ENCODE measurements around the gene ZSCAN18.
"Not testable (repeated sequence)": the region's sequence is repeated elsewhere in the genome, so short reads cannot be mapped to it uniquely, and the experiment has no call there.

ZSCAN18 gene

DNA sequence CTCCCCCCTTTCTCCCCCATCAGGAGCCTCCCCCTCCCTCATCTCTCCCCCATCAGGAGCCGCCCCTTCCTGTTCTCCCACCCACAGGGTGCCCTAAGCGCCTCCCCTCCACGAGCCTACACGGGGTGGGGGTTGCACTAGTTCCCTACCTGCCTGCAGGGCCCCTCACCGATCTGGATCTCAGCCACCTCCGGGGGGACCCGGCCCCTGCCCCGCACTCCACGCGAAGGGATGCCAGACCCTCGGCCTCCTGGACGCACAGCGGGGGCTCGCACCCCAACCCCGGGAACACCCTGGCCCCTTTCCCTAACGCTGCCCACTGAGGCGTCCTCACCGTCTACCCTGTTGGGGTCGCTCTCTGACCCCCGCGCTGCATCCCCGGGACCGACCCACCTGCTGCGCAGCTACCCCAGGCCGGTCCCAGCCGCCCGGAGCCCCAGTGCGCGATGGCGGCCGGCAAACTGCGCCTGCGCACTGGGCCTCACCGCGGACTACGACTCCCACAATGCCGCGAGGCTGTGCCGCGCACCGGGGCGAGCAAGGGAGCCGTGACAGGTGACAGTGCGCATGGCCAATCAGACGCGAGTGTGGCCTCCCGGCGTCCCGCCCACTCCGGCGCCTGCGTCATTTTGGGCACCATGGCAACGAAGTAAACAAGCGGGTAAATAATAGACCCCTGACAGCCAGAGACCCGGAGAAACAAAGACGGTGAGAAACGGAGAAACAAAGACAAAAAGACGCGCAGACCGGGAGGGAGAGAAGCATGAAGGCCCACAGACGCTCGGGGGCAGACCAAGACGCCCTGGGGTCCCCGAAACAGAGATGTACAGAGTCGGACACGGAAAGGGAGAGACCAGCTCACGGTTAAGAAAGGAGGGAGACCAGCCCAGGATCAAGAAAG, at the start of gene ZSCAN18:
TSS of gene ZSCAN18 (minus strand) at position 451 of the 901 bp plus-strand sequence. CDS start 7,964 bp downstream, outside the sequence.
- peak; percentile 99 for DNase-seq

- DNase-seq = not testable (repeated sequence)
Measured at GRCh38 chr19:58147475-58147874, 49.4 kb upstream of the ZSCAN18 start.

DNA sequence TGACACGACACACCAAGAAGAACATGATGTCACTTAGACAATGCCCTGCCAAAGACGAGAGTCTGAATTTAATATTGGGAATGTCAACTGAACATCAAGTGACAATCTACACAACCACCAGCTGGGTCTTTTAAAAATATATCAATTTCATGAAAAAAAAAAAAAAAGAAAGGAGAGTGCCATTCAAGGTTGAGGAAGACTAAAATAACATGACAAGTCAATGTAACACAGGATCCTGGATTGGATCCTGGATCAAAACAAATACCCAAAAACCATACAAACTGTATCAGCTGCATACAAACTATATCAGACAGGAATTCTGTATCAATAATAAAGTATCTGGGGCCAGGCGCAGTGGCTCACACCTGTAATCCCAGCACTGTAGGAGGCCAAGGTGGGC, 47.8 kb upstream of the ZSCAN18 start:
- no peak for DNase-seq

GRCh38 chr19:58134244-58134643, 36.2 kb upstream of the ZSCAN18 start:
- no peak for DNase-seq

- no peak for DNase-seq
Measured at GRCh38 chr19:58129284-58129683, 31.3 kb upstream of the ZSCAN18 start.

DNA sequence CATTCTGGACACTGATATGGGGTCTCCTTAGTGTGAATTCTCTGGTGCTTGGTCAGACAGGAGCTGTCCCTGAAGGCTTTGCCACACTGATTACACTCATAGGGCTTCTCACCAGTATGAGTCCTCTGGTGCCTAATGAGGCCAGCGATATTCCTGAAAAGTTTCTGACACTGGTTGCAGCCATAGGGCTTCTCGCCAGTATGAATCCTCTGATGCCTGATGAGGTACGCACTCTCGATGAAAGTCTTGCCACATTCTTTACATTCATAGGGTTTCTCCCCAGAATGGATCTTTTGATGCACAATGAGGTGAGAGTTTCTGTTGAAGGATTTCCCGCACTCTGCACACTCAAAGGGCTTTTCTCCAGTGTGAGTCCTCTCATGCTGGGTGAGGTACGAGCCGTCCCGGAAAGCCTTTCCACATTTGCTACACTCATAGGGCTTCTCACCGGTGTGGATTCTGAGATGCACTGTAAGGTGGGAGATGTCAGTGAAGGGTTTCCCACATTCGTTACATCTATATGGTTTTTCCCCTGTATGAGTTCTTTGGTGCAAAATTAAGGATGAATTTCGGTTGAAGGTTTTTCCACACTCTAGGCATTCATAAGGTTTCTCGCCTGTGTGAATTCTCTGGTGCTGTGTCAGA, 30.1 kb upstream of the ZSCAN18 start:
- DNase-seq = peak; percentile 41

DNA sequence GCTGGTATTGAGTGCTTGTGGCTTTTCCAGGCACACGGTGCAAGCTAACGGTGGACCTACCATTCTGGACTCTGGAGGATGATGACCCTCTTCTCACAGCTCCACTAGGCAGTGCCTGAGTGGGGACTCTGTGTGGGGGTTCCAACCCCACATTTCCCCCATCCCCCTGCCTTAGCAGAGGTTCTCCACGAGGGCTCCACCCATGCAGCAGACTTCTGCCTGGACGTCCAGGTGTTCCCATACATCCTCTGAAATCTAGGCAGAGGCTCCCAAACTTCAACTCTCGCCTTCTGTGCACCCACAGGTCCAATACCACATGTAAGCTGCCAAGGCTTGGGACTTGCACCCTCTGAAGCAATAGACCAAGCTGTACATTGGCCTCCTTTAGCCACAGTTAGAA, 25.3 kb upstream of the ZSCAN18 start:
- DNase-seq = no peak

GRCh38 chr19:58118979-58119733, 21.1 kb upstream of the ZSCAN18 start:
- DNase-seq = peak; percentile 37

DNA sequence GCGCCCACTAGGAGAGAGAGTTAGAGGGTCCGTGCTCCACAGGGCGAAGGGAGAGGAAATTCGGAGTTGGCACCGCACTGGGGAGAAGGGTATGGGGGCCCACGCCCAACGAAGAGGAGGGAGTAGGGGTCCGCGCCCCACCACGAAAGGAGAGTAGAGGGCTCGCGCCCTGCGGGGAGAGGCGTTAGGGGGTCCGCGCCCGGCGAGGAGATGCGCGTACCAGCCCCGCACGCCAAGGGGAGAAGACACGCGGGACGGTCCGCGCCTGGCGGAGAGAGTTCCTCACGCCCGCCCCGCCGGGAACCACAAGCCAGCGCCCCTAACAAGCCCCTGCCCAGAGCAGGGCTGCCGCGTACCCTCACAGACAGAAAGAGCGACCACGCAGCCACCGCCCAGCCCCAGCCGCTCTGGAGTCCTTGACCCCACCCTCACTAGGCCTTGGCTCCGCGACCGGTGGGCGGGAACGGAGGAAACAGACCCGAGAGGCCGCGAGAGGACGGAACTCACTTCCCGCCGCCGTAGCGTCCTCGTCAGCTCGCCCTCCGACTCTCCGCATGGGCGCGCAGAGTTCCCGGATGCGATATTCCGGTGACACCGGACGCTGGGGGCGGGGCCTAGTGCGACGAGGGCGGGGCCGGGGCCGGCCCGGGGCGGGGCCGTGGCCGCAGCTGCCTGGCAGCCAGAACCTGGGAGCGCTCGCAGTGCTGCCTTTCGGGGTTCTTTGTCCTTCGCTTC, 20.0 kb upstream of the ZSCAN18 start:
- DNase-seq = peak; percentile 93

- no peak for DNase-seq
Measured at GRCh38 chr19:58108546-58108817, 10.5 kb upstream of the ZSCAN18 start.

GRCh38 chr19:58107778-58108545, 9.9 kb upstream of the ZSCAN18 start:
- DNase-seq = no peak

- DNase-seq = no peak
Measured at GRCh38 chr19:58098682-58098998, 609 bp upstream of the ZSCAN18 start.

- DNase-seq = no peak
Measured at GRCh38 chr19:58097349-58097748, 682 bp downstream of the ZSCAN18 start.

GRCh38 chr19:58096884-58097283, 1.1 kb downstream of the ZSCAN18 start:
- no peak for DNase-seq

GRCh38 chr19:58095328-58095727, 2.7 kb downstream of the ZSCAN18 start:
- no peak for DNase-seq

GRCh38 chr19:58093071-58093470, 5.0 kb downstream of the ZSCAN18 start:
- no peak for DNase-seq

DNA sequence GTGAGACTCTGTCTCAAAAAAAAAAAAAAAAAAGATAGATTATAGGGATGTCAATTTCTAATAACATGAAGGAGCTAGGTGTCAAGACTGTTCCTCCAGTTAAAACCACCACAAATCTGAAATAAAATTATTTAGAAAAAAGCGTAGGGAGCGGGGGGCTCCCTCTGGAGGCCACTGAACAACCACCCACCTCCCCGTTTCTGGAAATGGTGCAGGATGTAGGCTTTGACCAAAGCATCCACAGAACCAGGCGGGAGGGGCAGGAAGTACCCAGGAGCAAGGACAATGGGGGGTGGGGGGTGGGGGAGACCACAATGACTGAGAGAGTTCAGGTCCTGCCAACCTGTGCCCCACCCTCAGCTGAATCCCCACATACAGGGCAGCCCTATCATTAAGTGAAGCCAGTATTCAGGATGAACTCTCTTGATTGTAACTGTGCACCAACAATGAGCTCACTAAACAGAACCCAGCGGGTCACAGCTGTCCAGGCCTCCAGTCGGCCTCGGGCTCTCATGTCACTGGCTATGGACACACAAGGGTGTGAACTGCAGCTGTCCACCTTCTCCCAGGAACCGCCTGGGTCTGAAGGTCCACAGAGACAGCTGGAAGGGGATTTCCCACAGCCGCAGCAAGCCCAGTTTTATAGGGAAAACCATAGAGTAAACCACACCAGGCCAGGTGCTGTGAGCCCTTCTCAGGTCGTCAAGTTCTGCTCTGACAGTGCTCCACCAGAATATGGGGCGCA, 6.6 kb downstream of the ZSCAN18 start:
- no peak for DNase-seq

GRCh38 chr19:58089846-58090245, 8.2 kb downstream of the ZSCAN18 start:
- DNase-seq = no peak

GRCh38 chr19:58088521-58089052, 9.4 kb downstream of the ZSCAN18 start:
- DNase-seq = no peak

- no peak for DNase-seq
Measured at GRCh38 chr19:58086825-58087710, 11.0 kb downstream of the ZSCAN18 start.

Measured in OCI-M1 (cell line).